GM18858 (cell line): ENCODE data around the gene ACR.

Experiments used
- ATAC-seq: cut with Tn5 transposase; IDR thresholded peaks from one replicate; pipeline ENCODE4 v1.9.1; 2021; ENCODE audit not compliant: unreplicated experiment

ACR gene

GRCh38 chr22:50737728-50738648 is at the start of gene ACR:
Gene ACR, plus strand, starts transcription at chr22:50738204. Its CDS starts 32 bp downstream, at chr22:50738236.
- ATAC-seq, result no peak

DNA sequence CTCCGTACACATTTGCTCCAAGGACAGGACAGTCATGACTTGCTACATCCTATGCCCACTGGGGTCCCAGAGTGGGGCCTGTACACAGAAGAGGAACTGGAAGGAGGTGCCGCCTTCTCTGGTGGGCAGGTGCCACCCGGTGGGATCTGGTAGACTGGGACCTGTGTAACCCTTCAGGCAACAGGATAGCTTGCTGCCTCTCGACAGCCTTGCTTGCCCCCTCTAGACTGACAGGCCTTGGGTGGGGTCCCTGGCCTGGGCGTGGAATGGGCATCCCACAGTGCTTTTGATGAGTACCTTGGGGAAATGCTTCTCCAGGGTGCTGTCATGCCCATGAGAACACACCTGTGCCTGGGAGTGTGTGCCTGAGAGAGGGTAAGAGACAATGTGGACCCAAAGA is 49.6 kb upstream of the ACR start:
- ATAC-seq, result no peak

DNA sequence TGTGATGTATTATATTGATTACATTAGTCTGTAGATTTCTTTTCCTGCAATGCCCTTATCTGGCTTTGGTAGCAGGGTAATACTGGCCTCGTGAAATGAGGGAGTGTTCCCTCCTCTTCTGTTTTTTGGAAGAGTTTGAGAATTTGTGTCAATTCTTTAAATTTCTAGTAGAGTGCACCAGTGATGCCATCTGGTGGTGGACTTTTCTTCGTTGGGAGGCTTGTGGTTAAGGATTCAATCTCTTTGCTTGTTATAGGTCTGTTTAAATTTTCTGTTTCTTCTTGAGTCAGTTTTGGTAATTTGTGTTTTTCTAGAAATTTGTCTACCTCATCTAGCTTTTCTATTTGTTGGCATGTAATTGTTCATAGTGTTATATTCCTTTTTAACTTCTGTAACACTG is 46.5 kb upstream of the ACR start:
- ATAC-seq, result no peak

DNA sequence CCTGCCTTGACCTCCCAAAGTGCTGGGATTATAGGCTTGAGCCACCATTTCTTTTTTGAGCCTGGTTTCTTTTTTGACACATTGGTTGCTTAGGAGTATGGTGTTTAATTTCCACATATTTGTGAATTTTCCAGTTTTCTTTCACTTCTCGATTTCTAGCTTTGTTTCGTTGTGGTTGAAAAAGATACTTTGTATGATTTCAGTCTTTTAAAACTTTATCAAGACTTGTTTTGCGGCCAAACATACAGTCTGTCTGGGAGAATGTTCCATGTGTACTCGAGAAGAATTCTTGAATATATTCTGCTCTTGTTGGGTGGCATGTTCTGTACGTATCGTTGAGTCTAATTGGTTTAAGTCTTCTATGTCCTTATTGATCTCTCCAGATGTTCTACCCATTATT is 44.5 kb upstream of the ACR start:
- ATAC-seq, result no peak

DNA sequence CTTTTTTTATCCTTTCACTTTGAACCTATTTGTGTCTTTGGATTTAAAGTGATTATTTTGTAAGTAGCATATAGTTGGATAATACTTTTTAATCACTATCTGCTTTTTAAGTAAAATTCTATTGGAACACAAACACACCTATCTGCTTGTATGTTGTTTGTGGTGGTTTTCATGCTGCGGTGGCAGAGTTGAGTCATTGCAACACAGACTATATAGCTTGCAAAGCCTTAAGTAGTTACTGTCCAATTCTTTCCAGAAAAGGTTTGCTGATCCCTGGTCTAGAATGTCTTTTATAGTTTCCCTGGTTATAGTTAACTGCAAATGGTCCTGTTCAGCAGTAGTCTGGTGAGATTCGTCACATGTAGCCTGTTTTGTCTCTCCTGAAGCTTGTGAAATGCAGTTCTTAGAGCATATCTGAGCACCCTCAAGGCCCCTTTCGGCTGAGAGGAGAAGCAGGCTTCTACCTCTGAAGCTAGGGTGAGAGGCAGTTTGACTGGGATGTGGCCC is 43.9 kb upstream of the ACR start:
- ATAC-seq, result no peak

- no peak for ATAC-seq
Measured at GRCh38 chr22:50694766-50695420, 43.1 kb upstream of the ACR start.

DNA sequence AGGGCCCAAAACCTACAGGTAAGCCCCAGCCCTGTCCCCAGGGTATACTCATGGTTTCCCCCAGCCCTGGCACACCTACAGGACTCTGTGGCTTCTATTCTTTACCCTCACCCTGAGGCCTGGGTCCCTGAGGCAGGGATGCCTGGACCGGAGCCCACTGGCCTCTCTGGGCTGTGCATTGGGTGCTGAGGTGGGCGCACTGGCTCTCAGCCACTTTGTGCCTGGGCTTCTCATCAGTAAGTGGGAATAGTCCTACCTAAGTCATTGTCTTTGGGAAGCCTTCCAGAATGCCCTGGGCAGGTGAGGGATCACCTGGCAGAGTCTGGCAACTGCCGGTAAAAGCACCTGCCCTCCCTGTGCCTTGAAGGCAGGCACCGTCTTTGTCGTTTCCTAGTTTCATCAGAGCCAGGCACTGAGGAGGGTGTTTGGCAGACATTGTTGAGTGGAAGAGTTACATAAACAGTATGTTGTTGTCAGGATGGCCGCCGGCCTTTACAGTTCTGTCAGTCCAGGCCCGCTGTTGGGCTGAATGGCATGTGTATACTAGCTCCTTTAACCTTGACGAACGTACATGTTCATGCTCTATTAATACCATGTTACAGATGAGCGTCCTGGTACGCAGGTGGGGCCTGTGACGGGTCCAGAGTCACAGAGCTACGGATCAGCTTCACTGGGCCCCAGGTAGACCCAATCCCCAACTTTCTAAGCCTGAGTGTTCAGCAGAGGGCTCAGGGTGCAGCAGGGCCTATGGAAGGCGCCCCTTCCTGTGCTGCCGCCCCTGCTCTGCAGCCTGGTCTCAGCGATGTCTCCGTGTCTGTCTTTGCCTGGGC is 42.4 kb upstream of the ACR start:
- ATAC-seq, result no peak

DNA sequence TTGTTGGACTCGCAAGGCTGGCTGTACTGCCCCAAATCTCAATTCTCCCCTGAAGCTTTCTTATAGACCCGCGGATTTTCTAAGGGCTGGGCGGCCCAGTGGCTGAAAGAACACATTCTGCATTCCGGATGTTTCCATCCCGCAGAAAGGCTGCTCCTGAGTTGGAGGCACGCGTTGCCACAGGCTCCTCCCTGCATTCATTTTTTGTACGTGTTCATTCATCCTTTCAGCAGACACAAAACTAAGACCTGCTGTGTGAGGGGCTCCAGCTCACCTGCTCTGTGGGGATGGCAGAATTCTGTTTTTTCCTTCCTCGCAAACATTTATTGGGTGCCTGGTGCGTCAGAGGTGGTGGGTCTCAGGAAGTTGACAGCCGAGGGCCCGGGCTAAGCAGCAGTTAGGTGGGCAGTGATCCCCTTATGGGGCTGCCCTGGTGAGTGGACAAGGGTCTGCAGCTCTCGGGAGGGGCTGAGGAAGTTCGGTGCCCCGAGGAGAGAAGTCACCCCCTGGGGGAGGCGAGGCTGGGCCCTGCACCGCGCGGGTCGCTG is 41.7 kb upstream of the ACR start:
- ATAC-seq, result no peak

DNA sequence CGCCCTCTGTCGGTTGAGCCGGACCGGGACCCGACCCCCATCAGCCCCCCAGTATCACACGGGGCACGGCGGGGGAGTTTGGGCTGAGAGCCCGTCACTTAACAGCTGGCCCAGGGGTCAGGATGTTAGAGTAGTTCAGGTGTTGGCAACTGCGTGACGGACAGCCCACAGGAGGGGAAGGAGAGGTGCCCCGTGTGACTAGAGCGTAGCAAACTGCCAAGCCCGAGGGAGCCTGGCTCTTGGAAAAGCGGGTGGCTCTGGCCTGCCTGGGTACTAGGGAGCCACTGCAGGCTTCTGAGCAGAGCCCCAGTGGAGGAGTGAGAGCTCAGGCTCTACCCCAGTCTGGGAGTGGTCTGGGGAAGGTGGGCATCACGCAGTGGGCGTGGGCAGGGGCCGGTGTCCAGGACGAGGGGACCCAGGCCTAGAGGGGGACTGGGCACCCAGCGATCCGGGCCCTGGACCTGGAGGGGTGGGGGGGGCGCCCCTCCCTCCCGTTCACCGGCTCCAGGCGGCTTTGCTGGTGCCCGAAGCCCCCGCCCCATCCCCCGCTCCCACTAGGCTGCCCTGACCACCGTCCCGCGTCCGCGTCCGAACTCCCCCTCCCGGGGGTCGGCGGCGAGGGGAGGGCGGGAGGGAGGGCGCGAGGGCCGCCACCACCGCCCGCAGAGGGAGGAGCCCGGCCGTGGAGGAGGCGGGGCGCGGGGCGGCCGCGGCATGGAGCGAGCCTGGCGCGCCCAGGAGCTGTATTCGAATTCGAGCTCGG is 41.0 kb upstream of the ACR start:
- no peak for ATAC-seq

- no peak for ATAC-seq
Measured at GRCh38 chr22:50697667-50698506, 40.1 kb upstream of the ACR start.

DNA sequence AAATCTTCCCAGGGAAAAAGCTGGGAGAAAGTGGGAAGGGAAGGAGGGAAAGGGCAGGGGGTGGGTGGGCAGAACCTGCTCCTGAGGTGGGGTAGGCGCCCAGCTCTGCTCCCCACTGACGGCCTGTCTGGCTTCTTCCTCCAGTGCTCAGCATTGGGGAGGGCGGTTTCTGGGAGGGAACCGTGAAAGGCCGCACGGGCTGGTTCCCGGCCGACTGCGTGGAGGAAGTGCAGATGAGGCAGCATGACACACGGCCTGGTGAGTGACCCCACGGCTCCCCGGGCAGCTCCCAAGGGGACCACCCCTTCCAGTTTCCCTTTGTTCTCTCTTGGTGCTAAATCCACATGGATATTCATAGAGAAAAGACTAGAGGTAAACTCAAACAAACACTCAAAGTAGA is 39.5 kb upstream of the ACR start:
- no peak for ATAC-seq

- ATAC-seq, result no peak
Measured at GRCh38 chr22:50699001-50699755, 38.8 kb upstream of the ACR start.

GRCh38 chr22:50699756-50700386 is 38.1 kb upstream of the ACR start:
- no peak for ATAC-seq

DNA sequence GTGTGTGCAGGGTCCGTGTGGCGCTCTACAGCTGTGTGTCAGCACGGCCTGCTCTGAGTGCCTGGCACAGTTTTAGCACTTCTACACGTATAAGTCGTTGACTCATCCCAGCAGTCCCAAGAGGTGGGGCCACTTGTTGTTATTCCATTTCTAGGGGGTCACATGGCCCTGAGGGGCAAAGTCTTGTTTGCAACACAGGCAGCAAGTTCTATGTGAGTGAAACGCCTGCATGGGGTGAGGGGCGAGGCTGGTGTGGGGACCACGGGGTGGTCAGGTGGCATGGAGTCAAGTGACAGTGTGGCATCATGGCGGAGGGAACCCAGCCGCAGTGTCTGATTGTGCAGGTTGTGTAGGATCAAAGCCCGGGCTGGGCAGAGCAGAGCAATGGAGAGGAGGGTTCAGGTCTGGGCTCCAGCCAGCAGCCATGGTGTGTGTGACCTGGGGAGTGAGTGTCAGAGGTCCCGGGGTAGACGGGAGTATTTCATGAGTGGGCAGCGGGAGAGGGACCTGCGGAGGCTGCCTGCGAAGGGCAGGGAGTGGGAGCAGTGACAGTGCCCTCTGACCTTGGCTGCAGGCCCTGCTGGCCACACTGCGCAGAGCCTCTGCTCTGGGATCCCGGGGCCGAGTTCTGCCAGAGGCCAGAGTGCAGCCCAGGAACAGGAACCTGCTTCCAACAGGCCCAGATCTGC is 37.5 kb upstream of the ACR start:
- no peak for ATAC-seq

DNA sequence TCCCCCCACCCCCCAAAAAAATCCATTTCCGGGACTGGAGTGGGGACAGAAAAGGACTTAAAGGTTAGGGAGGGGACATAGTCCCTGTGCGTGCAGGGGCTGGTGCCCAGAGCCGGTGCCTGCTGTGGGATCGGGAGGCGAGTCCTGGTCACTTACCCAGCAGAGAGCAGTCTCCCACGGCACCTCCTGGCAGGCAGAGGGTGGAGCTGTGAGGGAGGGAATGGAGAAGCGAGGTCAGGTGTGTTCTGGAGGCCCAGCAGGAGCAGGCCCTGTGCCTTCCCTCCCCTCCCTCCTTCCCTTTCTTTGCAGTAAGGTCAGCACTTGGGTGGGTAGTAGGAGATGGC is 37.0 kb upstream of the ACR start:
- ATAC-seq, result no peak

GRCh38 chr22:50701428-50702154 is 36.4 kb upstream of the ACR start:
- no peak for ATAC-seq

- no peak for ATAC-seq
Measured at GRCh38 chr22:50702261-50702671, 35.7 kb upstream of the ACR start.
